Activated effector memory CD4-positive, alpha-beta T cell treated with anti-CD3 and anti-CD28 coated beads, Interleukin-2, amount 50 U/mL, for 16 hours (primary cell): ENCODE data around the gene ZSCAN21.

Experiments used
- DNase-seq: peaks from one replicate; pipeline ENCODE4 v3.0.0-alpha.2; 2020

Gene ZSCAN21

GRCh38 chr7:100079024-100079560, 29.5 kb downstream of the ZSCAN21 start:
- DNase-seq = no peak

GRCh38 chr7:100080907-100081534, 31.4 kb downstream of the ZSCAN21 start:
- no peak for DNase-seq

- DNase-seq = peak; percentile 99
Measured at GRCh38 chr7:100081535-100082102, 32.0 kb downstream of the ZSCAN21 start, which contains the start of gene ZNF3. Gene ZNF3, minus strand, starts transcription at chr7:100081723. Its CDS starts 4,366 bp downstream, at chr7:100077357.

- DNase-seq = no peak
Measured at GRCh38 chr7:100082978-100083377, 33.4 kb downstream of the ZSCAN21 start.

GRCh38 chr7:100085515-100085914, 35.9 kb downstream of the ZSCAN21 start:
- no peak for DNase-seq

GRCh38 chr7:100087055-100087750, 37.6 kb downstream of the ZSCAN21 start:
- no peak for DNase-seq

GRCh38 chr7:100088095-100088620, 38.6 kb downstream of the ZSCAN21 start:
- no peak for DNase-seq

- peak; percentile 96 for DNase-seq
Measured at GRCh38 chr7:100088621-100089457, 39.3 kb downstream of the ZSCAN21 start, which contains the start of gene COPS6. Gene COPS6, plus strand, starts transcription at chr7:100088969. Its CDS starts 22 bp downstream, at chr7:100088991.

- DNase-seq = no peak
Measured at GRCh38 chr7:100089458-100090196, 40.1 kb downstream of the ZSCAN21 start.

GRCh38 chr7:100090527-100091410, 41.2 kb downstream of the ZSCAN21 start:
- no peak for DNase-seq

GRCh38 chr7:100091411-100092181, 42.0 kb downstream of the ZSCAN21 start:
- no peak for DNase-seq

GRCh38 chr7:100093054-100093453, 43.5 kb downstream of the ZSCAN21 start:
- no peak for DNase-seq

GRCh38 chr7:100093498-100093897, 43.9 kb downstream of the ZSCAN21 start:
- DNase-seq = no peak

GRCh38 chr7:100093925-100094486, 44.4 kb downstream of the ZSCAN21 start:
- no peak for DNase-seq

- no peak for DNase-seq
Measured at GRCh38 chr7:100095289-100095688, 45.7 kb downstream of the ZSCAN21 start.

GRCh38 chr7:100095704-100096103, 46.1 kb downstream of the ZSCAN21 start:
- DNase-seq = no peak

- DNase-seq = no peak
Measured at GRCh38 chr7:100098913-100099312, 49.3 kb downstream of the ZSCAN21 start.

GRCh38 chr7:100099452-100099851, 49.9 kb downstream of the ZSCAN21 start:
- DNase-seq = no peak

- DNase-seq = peak; percentile 95
Measured at GRCh38 chr7:100100420-100101015, 50.9 kb downstream of the ZSCAN21 start.
